Measurements from ENCODE around the gene TUBB.
A peak's percentile ranks its signal among the peaks of the same experiment; 100 is the strongest.
"Not testable (repeated sequence)": the region's sequence is repeated elsewhere in the genome, so short reads cannot be mapped to it uniquely, and the experiment has no call there.

Gene TUBB

DNA sequence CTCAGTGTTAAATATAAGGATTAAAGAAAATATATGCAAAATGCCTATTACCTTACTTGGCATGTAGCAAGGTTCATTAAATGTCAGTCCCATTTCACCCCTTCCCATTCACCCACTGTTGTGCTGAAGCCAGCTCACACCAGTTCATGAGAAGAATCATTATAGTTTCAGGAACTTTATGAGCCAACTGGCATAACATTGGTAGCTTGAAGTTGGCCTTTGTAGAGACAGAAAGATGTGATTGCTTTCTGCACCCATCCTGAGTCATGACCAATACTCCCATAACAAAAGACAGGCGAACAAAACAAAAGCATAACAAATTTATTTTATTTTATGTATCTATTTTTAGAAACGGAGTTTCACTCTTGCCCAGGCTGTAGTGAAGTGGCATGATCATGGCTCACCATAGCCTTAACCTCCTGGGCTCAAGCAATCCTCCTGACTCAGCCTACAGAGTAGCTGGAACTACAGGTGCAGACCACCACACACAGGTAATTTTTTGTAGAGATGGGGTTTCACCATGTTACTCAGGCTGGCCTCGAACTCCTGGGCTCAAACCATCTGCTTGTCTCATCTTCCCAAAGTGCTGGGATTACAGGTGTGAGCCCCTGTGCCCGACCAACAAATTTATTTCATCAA is 41.8 kb downstream of the TUBB start:
- no peak for DNase-seq (ENCODE audit: low spot score)

GRCh38 chr6:30763155-30763617 is 43.0 kb downstream of the TUBB start:
- no peak for DNase-seq (ENCODE audit: low spot score)

DNA sequence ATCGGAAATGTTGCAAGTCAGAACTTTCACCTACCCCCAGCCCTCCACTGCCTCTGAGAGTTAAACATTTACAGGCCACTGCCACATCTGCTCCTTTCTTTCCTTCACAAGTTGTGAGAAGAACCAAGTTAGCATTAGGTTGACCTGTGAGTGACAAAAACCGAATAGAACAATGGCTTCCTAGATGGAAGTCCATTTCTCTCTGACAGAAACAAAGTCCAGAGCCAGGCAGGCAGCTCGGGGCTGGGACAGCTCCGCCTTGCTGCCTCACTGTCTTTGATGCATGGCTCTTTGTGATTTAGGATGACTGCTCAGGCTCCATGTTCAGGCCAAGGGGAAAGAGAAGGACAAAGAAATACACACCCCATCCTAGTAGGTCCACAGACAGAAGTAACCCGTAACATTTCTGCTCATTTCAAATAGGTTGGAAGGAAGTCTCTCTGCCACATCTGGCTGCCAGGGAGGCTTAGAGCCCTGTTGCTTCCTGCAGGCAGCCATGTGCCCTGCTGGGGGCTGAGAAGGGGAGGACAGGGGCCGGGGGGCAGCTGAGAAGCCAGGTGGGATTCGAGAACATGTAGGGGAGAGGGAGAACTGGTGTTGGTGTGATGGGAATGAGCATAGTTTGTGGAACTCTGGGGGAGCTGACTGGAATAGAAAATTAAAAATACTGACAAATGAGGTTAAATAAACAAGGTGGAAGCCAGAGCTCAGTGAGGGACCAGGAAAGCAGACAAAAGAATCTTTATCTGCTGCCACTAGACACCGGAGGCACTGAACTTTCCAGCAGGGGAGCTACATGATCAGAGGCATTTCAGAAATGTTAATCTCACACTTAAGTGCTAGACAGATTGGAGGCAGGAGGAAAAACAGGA is 43.7 kb downstream of the TUBB start:
- DNase-seq (ENCODE audit: low spot score), result no peak

DNA sequence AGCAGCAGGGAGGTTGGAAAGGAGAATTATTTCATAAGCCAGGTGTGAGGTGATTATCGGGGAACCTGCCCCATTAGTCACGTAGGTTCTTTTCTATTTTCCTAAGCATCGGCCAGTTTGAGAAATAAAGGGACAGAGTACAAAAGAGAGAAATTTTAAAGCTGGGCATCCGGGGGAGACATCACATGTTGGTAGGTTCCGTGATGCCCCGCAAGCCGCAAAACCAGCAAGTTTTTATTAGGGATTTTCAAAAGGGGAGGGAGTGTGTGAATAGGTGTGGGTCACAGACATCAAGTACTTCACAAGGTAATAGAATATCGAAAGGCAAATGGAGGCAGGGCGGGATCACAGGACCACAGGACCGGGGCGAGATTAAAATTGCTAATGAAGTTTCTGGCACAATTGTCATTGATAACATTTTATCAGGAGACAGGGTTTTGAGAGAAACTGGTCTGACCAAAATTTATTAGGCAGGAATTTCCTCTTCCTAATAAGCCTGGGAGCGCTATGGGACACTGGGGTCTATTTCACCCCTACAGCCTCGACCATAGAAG is 44.4 kb downstream of the TUBB start:
- not testable (repeated sequence) for DNase-seq (ENCODE audit: low spot score)

DNA sequence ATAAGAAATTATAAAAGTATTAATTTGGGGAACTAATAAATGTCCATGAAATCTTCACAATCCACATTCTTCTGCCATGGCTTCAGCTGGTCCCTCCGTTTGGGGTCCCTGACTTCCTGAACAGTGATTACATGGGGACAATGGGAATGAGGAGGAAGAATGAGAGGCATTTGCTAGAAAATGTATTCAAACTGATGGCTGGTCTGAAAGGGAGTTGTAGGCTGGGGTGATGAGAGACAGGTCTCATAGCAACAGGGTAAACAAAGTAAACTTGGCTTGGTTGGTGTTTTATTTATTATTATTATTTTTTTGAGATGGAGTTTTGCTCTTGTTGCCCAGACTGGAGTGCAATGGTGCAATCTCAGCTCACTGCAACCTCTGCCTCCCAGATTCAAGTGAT is 45.3 kb downstream of the TUBB start:
- not testable (repeated sequence) for DNase-seq (ENCODE audit: low spot score)

- no peak for DNase-seq (ENCODE audit: low spot score)
These were observed 46.5 kb downstream of the TUBB start for GRCh38 chr6:30766461-30767157.

DNA sequence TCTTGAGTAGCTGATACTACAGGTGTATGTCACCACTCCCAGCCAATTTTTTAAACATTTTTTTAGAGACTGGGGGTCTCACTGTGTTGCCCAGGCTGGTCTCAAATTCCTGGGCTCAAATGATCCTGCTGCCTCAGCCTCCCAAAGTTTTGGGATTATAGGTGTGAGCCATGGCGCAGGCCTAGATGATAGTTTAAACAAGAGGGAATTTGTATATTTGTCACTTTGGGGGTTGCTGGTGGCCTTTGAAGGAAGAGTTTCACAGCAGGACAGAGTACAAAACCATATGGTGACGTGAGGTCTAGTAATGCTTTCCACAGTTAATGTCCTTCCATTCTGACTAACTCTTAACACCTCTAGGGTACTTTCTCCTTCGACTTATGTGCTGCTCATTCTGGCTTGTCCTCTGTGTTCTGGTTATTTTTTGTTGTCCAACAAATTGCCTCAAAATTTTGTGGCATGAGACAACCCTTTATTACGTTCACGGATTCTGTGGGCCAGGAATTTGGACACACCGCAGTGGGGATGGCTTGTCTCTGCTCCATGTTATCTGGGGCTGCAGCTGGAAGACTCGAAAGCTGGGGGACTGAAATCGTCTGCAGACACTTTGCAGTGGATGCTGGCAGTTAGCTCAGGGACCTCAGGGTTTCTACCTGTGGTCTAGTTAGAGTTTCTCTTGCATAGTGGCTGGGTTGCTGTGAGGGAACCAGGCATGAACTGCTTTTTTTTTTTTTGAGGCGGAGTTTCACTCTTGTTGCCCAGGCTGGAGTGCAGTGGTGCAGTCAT is 47.2 kb downstream of the TUBB start:
- DNase-seq (ENCODE audit: low spot score), result no peak

DNA sequence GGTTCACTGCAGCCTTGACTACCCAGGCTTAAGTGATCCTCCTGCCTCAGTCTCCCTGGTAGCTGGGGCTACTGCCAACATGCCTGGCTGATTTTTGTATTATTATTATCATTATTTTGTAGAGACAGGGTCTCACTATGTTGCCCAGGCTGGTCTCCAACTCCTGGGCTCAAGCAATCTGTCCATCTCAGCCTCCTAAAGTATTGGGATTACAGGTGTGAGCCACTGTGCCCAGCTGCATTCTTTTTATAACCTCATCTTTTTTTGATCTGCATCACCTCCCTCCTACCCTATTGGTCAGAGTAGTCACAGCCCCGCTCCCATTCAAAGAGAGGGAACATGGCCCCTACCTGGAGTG is 47.8 kb downstream of the TUBB start:
- DNase-seq (ENCODE audit: low spot score), result no peak

DNA sequence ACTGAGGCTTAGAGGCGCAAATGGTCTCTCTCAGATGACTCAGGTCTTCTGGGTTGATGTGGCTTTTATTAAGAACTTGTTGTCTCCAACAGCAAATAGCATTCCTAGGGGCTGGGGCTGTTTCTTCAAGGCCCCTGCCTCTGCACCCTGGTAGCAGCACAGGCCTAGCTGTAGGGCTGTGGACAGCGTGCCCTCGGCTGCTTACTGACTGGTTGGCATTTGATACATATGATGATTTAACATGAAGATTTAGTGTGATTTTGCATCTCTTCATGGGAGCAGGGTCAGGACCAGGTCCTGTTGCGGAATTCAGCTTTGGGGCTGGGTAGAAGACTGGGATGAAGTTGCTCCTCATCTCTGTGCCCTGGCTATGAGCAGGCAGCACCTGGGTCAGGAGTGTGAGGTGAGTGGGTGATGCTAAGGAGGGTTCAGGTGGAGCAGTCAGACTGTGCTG is 48.5 kb downstream of the TUBB start:
- no peak for DNase-seq (ENCODE audit: low spot score)

DNA sequence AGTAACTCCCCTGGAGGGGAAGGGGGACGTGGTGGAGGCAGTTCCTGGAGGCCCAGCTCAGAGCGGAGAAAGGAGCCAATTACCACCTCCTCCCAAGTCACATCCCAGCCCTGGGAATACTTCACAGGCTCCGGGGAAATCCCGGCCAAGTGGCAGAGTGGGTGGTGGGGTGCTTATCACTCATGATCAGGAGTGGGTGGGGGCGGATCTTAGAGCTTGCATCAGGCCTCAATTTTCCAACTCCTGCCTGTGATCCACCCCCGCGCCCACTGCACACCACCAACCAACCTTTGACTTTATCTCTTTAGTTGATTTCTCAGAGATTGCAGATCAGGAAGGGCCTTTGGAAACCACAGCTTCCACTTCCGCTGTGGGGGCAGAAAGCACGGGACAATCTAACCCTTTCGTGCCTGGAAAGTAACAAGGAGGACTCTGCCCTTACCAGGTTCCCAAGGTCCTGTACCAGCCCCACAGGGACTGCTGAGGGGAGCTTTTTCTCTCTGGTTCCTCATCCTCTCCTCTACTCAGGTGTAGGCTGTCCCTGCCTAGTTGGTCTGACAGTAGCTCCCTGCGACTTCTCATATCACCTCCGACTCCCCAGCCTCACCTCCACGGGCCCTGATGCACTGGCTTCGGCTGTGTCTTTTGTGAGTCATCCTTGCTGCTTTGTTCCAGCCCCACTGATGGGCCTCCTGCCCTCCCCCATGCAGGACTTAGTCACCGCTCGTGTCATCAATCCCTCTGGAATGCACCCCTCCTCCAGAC is 49.1 kb downstream of the TUBB start:
- peak; percentile 74 for DNase-seq (ENCODE audit: low spot score)

DNA sequence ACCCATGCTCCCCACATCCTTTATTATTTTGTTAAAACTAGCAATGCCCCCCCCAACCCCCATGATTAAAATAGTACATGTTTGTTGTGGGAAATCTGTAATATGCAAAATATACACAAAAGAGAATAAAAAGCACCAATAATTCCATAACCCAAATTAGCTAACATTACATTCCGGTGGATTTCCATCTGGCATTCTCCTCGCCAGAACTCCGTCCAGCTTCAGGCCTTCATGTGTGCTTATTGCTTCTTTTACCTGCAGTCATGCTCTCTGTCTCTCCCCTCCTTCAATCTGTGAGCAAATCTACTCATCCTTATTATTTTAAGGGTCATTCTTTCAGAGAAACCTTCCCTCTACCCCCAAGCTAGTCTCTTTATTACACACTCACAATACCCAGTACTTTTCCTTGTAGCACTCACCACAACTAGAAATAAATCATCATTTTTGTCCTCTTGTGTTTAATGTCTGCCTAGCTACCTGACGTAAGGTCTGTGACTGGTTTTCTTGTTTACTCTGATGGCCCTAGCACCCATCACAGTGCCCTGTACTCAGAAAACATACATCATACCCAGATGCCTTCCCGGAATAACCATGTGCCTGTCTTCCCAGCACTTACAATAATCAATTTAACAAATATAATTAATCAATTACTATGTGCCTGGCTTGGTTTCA is 49.8 kb downstream of the TUBB start:
- DNase-seq (ENCODE audit: low spot score), result peak; percentile 29

DNA sequence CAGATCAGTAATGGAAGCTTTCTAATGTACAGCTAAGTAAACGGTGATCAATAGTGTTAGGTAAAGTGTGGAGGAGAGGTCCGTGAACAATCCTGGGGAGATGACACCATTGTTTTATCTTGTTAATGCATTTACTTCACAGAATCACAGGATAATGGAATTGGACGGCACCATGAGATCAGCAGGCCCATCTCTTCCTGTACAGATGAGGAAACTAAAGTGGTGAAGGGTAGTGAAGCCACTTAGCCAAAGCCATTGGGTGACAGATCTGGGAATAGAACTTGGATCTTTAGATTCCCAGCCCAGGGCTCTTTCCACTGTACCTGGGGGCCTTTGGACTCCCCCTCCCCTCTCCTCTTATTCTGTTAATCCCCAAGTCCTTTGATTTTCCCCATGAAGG is 50.4 kb downstream of the TUBB start:
- DNase-seq (ENCODE audit: low spot score), result no peak

DNA sequence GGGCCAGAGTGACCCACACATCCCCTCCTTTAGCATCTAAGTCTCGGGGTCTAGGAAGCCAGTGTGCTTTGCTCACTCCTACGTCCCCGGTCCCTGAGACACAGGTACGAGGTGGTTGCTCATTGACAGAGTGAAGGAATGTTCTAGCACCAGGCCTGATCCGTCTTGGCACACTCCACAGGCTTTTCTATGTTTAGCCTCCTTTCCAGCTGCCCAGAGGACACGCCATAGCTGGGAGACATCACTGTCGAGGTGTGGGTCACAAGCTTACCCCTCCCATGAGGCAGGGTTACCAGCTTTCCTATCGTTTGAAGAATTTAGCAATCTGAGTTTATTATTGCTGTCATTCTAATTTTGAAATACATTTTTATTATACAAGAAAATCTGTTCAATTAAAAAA is 54.5 kb downstream of the TUBB start:
- DNase-seq (ENCODE audit: low spot score), result no peak

Measured in CD4-positive, alpha-beta T cell treated with Interleukin-2 at 100 ng/mL for 4 hours (primary cell).